Endothelial cell of umbilical vein (primary cell): ENCODE data around the gene RAB10.

Source experiments
- EZH2 ChIP-seq: IDR thresholded peaks from 2 replicates; pipeline ENCODE4 v1.6.1; 2012; ENCODE audit warnings: borderline replicate concordance, low read depth, mild to moderate bottlenecking, moderate library complexity, low read length, inconsistent platforms; ENCODE audit not compliant: severe bottlenecking
- TF ChIP-seq, protein P1 (sequence below), 2 donors: IDR thresholded peaks; 1 replicate in 1 of 2; 2 replicates in 1 of 2; pipeline ENCODE4 v1.5.1; 2011; ENCODE audit warnings: low read length in 2 of 2, mild to moderate bottlenecking in 2 of 2, moderate library complexity in 2 of 2, control low read depth in 1 of 2, inconsistent platforms in 1 of 2, low read depth in 1 of 2; ENCODE audit not compliant: insufficient read depth in 1 of 2; ENCODE audit errors: extremely low read depth in 1 of 2

DNA sequence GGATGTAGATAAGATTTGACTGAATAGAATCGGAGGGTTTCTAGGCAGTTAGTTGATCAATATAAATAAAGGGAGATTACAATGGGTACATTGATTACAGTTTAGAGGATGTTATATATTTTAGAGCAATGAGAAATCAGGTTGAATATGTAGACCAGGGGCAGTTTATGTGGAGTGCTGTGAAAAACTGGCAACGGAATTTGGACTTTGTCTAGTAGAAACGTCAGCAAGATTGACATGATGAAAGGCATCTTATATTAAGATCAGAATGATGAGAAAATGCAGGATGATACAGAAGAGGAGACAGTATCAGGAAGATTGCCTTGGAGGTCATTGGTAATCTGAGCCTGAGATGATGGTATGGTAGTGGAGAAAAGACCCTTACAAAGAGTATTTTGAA is 39.9 kb downstream of the RAB10 start:
- TF ChIP-seq, protein P1, sequence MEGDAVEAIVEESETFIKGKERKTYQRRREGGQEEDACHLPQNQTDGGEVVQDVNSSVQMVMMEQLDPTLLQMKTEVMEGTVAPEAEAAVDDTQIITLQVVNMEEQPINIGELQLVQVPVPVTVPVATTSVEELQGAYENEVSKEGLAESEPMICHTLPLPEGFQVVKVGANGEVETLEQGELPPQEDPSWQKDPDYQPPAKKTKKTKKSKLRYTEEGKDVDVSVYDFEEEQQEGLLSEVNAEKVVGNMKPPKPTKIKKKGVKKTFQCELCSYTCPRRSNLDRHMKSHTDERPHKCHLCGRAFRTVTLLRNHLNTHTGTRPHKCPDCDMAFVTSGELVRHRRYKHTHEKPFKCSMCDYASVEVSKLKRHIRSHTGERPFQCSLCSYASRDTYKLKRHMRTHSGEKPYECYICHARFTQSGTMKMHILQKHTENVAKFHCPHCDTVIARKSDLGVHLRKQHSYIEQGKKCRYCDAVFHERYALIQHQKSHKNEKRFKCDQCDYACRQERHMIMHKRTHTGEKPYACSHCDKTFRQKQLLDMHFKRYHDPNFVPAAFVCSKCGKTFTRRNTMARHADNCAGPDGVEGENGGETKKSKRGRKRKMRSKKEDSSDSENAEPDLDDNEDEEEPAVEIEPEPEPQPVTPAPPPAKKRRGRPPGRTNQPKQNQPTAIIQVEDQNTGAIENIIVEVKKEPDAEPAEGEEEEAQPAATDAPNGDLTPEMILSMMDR (IDR thresholded peaks at IDR 0.05; ENCODE audit: extremely low read depth in 1 of 2, insufficient read depth in 1 of 2, low read depth in 1 of 2, low read length in 2 of 2) = no peak
- no peak for TF ChIP-seq EZH2
